H1 (cell line): ENCODE measurements around the gene FOXR2. TPM values are rescaled to one million over a fixed set of nuclear protein-coding genes. Genes with fewer than 3 reads are reported as not detected.

Source experiments
- CTCF ChIA-PET: fragments of 300-600 bp; sonication (Branson Sonifier 250); formaldehyde crosslinking; loops from one replicate; lab custom pipeline; 2021; ENCODE audit not compliant: partially characterized antibody; lab: Charles Lee
- POLR2A ChIA-PET: fragments of 300-600 bp; sonication (Branson Sonifier 250); formaldehyde crosslinking; loops from one replicate; lab custom pipeline; 2021; ENCODE audit warnings: inconsistent platforms; ENCODE audit not compliant: partially characterized antibody; lab: Charles Lee
- DNase-seq, 2 experiments: peaks; one replicate each; pipeline versions ENCODE4 v3.0.0 to v3.0.0-alpha.2; 2010 to 2022; ENCODE audit warnings: low spot score in 2 of 2, low read depth in 1 of 2, mixed read lengths in 1 of 2
- FAIRE-seq: peaks from 2 replicates; lab custom pipeline; 2011; peaks lifted over from hg19 to GRCh38; lab: Jason Lieb, UNC
- H2AFZ ChIP-seq: 2 replicates; pipeline ENCODE4 v1.8.1; 2012; ENCODE audit warnings: low read length, inconsistent platforms
- H2AK5ac ChIP-seq: 2 replicates; pipeline ENCODE4 v1.6.1; 2013; ENCODE audit warnings: low read depth, low read length
- H2BK120ac ChIP-seq: replicated peaks from 2 replicates; pipeline ENCODE3; 2013; ENCODE audit warnings: low read depth, low read length, inconsistent platforms
- H2BK12ac ChIP-seq: 2 replicates; pipeline ENCODE4 v1.6.1; 2013; ENCODE audit warnings: low read depth, low read length
- H2BK15ac ChIP-seq: 2 replicates; pipeline ENCODE4 v1.6.1; 2013; ENCODE audit warnings: low read length
- H2BK20ac ChIP-seq: 2 replicates; pipeline ENCODE4 v1.6.1; 2013; ENCODE audit warnings: low read length
- H2BK5ac ChIP-seq: 2 replicates; pipeline ENCODE4 v1.6.1; 2013; ENCODE audit warnings: low read depth, low read length
- H3K14ac ChIP-seq: 2 replicates; pipeline ENCODE4 v1.6.1; 2013; ENCODE audit warnings: inconsistent platforms; ENCODE audit not compliant: insufficient read length
- H3K18ac ChIP-seq: 2 replicates; pipeline ENCODE4 v1.6.1; 2013; ENCODE audit warnings: low read length; ENCODE audit errors: extremely low read depth
- H3K23ac ChIP-seq: 2 replicates; pipeline ENCODE4 v1.6.1; 2013; ENCODE audit warnings: inconsistent platforms; ENCODE audit not compliant: insufficient read length
- H3K23me2 ChIP-seq: 2 replicates; pipeline ENCODE4 v1.6.1; 2013; ENCODE audit warnings: low read depth, low read length
- H3K27ac ChIP-seq: 2 replicates; pipeline ENCODE4 v1.6.1; 2011; ENCODE audit warnings: low read depth, low read length, inconsistent platforms
- H3K27me3 ChIP-seq, 4 experiments: replicated peaks in 1 of 4; 1 replicate in 1 of 4; 2 replicates in 3 of 4; pipeline versions ENCODE4 v1.6.1 to v1.8.1; 2011 to 2013; ENCODE audit warnings: low read length in 3 of 4, mild to moderate bottlenecking in 3 of 4, inconsistent platforms in 2 of 4, mixed read lengths in 2 of 4, moderate library complexity in 1 of 4; ENCODE audit not compliant: control insufficient read depth in 3 of 4, insufficient read depth in 3 of 4; ENCODE audit errors: extremely low read depth in 1 of 4
- H3K36me3 ChIP-seq, 4 experiments: 2 replicates each; pipeline versions ENCODE4 v1.6.1 to v1.8.1; 2011 to 2013; ENCODE audit warnings: mild to moderate bottlenecking in 4 of 4, low read length in 3 of 4, moderate library complexity in 2 of 4, control low read depth in 1 of 4, inconsistent platforms in 1 of 4; ENCODE audit not compliant: insufficient read depth in 4 of 4, control insufficient read depth in 2 of 4
- H3K4ac ChIP-seq: replicated peaks from 2 replicates; pipeline ENCODE3; 2013; ENCODE audit warnings: low read length, low read depth, mixed read lengths, inconsistent platforms; ENCODE audit not compliant: insufficient read length
- H3K4me1 ChIP-seq, 4 experiments: replicated peaks in 1 of 4; 1 replicate in 1 of 4; 2 replicates in 3 of 4; pipeline versions ENCODE4 v1.6.1 to v1.8.1; 2011 to 2013; ENCODE audit warnings: low read length in 3 of 4, inconsistent platforms in 2 of 4, mixed read lengths in 1 of 4; ENCODE audit not compliant: insufficient read depth in 4 of 4, control insufficient read depth in 3 of 4
- H3K4me2 ChIP-seq, 2 experiments: 2 replicates each; pipeline versions ENCODE4 v1.6.1 to v1.8.1; 2011 to 2013; ENCODE audit warnings: low read depth in 2 of 2, low read length in 2 of 2, control low read depth in 1 of 2, inconsistent platforms in 1 of 2, mild to moderate bottlenecking in 1 of 2; ENCODE audit not compliant: insufficient read depth in 1 of 2
- H3K4me3 ChIP-seq, 4 experiments: fragments of 200-600, 300-600 bp in 1 of 4; sonication (generic), shearing (Covaris generic), sonication (Bioruptor Twin) in 1 of 4; 2 replicates each; pipeline versions ENCODE4 v1.5.1 to v1.8.1; 2011 to 2016; ENCODE audit warnings: low read length in 4 of 4, low read depth in 3 of 4, control low read depth in 2 of 4, inconsistent platforms in 2 of 4, mild to moderate bottlenecking in 2 of 4, mixed read lengths in 1 of 4, moderate library complexity in 1 of 4; ENCODE audit not compliant: insufficient read depth in 2 of 4; ENCODE audit errors: extremely low read depth in 1 of 4
- H3K56ac ChIP-seq: replicated peaks from 2 replicates; pipeline ENCODE3; 2013; ENCODE audit warnings: low read depth, mild to moderate bottlenecking, mixed read lengths, low read length, inconsistent platforms; ENCODE audit not compliant: insufficient read length
- H3K79me1 ChIP-seq: 2 replicates; pipeline ENCODE4 v1.6.1; 2013; ENCODE audit warnings: low read depth, low read length, control low read depth
- H3K79me2 ChIP-seq, 2 experiments: 2 replicates each; pipeline versions ENCODE4 v1.6.1 to v1.8.1; 2012 to 2013; ENCODE audit warnings: low read length in 2 of 2, mild to moderate bottlenecking in 2 of 2, inconsistent platforms in 1 of 2; ENCODE audit not compliant: insufficient read depth in 2 of 2, control insufficient read depth in 1 of 2
- H3K9ac ChIP-seq, 4 experiments: replicated peaks in 1 of 4; 1 replicate in 1 of 4; 2 replicates in 3 of 4; pipeline versions ENCODE4 v1.6.1 to v1.8.1; 2011 to 2013; ENCODE audit warnings: low read depth in 3 of 4, low read length in 3 of 4, control low read depth in 2 of 4, mild to moderate bottlenecking in 2 of 4, moderate library complexity in 2 of 4, inconsistent platforms in 1 of 4; ENCODE audit errors: extremely low read depth in 1 of 4
- H3K9me3 ChIP-seq, 2 experiments: 2 replicates each; pipeline versions ENCODE4 v1.6.1 to v1.8.1; 2012 to 2013; ENCODE audit warnings: mild to moderate bottlenecking in 2 of 2, moderate library complexity in 2 of 2, control low read depth in 1 of 2, inconsistent platforms in 1 of 2, low read depth in 1 of 2, low read length in 1 of 2, mixed read lengths in 1 of 2; ENCODE audit not compliant: insufficient read depth in 2 of 2
- H4K20me1 ChIP-seq, 2 experiments: replicated peaks in 1 of 2; 2 replicates each; pipeline versions ENCODE3 to v1.8.1; 2011 to 2013; ENCODE audit warnings: inconsistent platforms in 2 of 2, low read length in 2 of 2, mild to moderate bottlenecking in 1 of 2; ENCODE audit not compliant: insufficient read depth in 2 of 2, control insufficient read depth in 1 of 2
- H4K5ac ChIP-seq: 2 replicates; pipeline ENCODE4 v1.6.1; 2013; ENCODE audit warnings: low read length, low read depth, mixed read lengths, inconsistent platforms; ENCODE audit not compliant: insufficient read length
- H4K8ac ChIP-seq: 2 replicates; pipeline ENCODE4 v1.8.0; 2013; ENCODE audit warnings: mild to moderate bottlenecking, moderate library complexity, low read length, inconsistent platforms; ENCODE audit not compliant: insufficient read depth; ENCODE audit errors: extremely low read depth
- H4K91ac ChIP-seq: replicated peaks from 2 replicates; pipeline ENCODE3; 2013; ENCODE audit warnings: low read length, mixed read lengths, inconsistent platforms; ENCODE audit not compliant: insufficient read length
- CEBPB ChIP-seq: IDR thresholded peaks from 2 replicates; pipeline ENCODE4 v1.6.1; 2012; ENCODE audit warnings: low read depth, low read length
- JUN ChIP-seq: IDR thresholded peaks from 2 replicates; pipeline ENCODE4 v1.6.1; 2011; ENCODE audit warnings: low read depth, mild to moderate bottlenecking, improper control_type of control experiment, low read length
- SUZ12 ChIP-seq: fragments of 200-600 bp; sonication (generic); IDR thresholded peaks from 2 replicates; pipeline ENCODE4 v1.6.1; 2012; ENCODE audit warnings: mild to moderate bottlenecking, inconsistent platforms, low read length, moderate library complexity, mixed read lengths
- WGBS, 2 experiments: shearing (Covaris generic) in 1 of 2; methylation state at CpG; one replicate each; pipeline versions ENCODE4 v1.1.6 to v1.1.7; 2013 to 2015; ENCODE audit warnings: low lambda C conversion rate in 2 of 2, mixed read lengths in 2 of 2, inconsistent platforms in 1 of 2, low coverage in 1 of 2, missing lambda C conversion rate in 1 of 2; ENCODE audit not compliant: insufficient replicate concordance in 2 of 2, insufficient coverage in 1 of 2, insufficient read length in 1 of 2; ENCODE audit errors: extremely low coverage in 1 of 2, missing lambda C conversion rate in 1 of 2; 5-methylcytosine and 5-hydroxymethylcytosine counted together
- polyA plus RNA-seq, 7 experiments: library from polyadenylated mRNA; depleted of rRNA in 3 of 7; stranded (reverse) in 5 of 7; unstranded in 2 of 7; fragments of >200 nt in 5 of 7; fragments of 200-250 nt in 2 of 7; gene quantifications; 1 replicate in 5 of 7; 2 replicates in 1 of 7; 4 replicates in 1 of 7; pipeline versions ENCODE4 v1.2.1 to v1.2.3, GENCODE V29; 2011 to 2013; ENCODE audit warnings: missing spikeins in 2 of 7, mixed read lengths in 2 of 7
- total RNA-seq: library from RNA; stranded (reverse); fragmentation: NEBNext Ultra II Directional; extraction: Animal tissue kit (Norgen Biotek cat#: 25700); gene quantifications from 2 replicates; pipeline ENCODE4 v1.2.1, GENCODE V29; 2021
- TF ChIP-seq, protein P1 (sequence below): IDR thresholded peaks from 2 replicates; pipeline ENCODE4 v1.6.1; 2012; ENCODE audit warnings: inconsistent platforms
- TF ChIP-seq, protein P2 (sequence below): IDR thresholded peaks from 2 replicates; pipeline ENCODE4 v1.6.1; 2011; ENCODE audit warnings: low read length, improper control_type of control experiment

The FOXR2 gene
- total and polyA plus RNA-seq, 2 of the 8 experiments (the other 6 are each of a cell fraction or from before 2014, with no cell fraction given): not detected

DNA sequence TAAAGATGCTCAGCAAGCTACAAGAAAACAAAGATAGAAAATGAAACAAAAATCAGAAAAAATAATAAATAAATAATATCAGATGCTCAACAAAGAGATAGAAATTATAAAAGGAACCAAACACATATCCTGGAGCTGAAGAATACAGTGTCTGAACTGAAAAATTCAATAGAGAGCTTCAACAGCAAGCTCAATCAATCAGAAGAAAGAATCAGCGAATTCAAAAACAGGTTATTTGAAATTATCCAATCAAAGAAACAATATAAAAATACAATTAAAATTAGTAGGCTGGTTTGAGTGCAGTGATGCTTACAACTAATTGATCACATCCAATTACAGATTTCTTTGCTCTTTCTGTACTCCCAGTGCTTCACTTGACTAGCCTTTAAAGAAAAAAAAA is 40.8 kb upstream of the FOXR2 start:
- H4K20me1 ChIP-seq: no peaks in the 10 kb centered on the region
- ChIA-PET POLR2A (no interaction called here), CTCF (no interaction called here)
- H3K9ac ChIP-seq: no peak overlapping the region
- no peaks in the 10 kb centered on the region for H3K79me1 ChIP-seq
- H3K4me2 ChIP-seq: no peak overlapping the region
- no peak overlapping the region for H2BK5ac ChIP-seq
- H3K9me3 ChIP-seq: peaks cover under 1 to 3% of the 10 kb centered on the region in 2 experiments; a peak in 1 of 4 replicates
- H3K23ac ChIP-seq: no peak overlapping the region
- H3K56ac ChIP-seq: no peak overlapping the region
- TF ChIP-seq JUN (no peak), CEBPB (no peak), SUZ12 (no peak)
- TF ChIP-seq, protein P1, sequence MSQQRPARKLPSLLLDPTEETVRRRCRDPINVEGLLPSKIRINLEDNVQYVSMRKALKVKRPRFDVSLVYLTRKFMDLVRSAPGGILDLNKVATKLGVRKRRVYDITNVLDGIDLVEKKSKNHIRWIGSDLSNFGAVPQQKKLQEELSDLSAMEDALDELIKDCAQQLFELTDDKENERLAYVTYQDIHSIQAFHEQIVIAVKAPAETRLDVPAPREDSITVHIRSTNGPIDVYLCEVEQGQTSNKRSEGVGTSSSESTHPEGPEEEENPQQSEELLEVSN: no peak
- TF ChIP-seq, protein P2, sequence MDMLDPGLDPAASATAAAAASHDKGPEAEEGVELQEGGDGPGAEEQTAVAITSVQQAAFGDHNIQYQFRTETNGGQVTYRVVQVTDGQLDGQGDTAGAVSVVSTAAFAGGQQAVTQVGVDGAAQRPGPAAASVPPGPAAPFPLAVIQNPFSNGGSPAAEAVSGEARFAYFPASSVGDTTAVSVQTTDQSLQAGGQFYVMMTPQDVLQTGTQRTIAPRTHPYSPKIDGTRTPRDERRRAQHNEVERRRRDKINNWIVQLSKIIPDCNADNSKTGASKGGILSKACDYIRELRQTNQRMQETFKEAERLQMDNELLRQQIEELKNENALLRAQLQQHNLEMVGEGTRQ: no peak
- H2AFZ ChIP-seq: no peak overlapping the region
- no peaks in the 10 kb centered on the region for H3K36me3 ChIP-seq
- H2BK20ac ChIP-seq: no peak overlapping the region
- H2BK120ac ChIP-seq: no peak overlapping the region
- H2BK12ac ChIP-seq: no peak overlapping the region
- H2AK5ac ChIP-seq: no peak overlapping the region
- no peaks in the 10 kb centered on the region for H3K79me2 ChIP-seq
- H3K27ac ChIP-seq: no peak overlapping the region
- no peaks in the 10 kb centered on the region for H3K4me1 ChIP-seq
- DNase-seq (no peak), FAIRE-seq (no peak)
- H3K18ac ChIP-seq: no peak overlapping the region
- no peak overlapping the region for H3K14ac ChIP-seq
- H3K27me3 ChIP-seq: no peaks in the 10 kb centered on the region
- H2BK15ac ChIP-seq: no peak overlapping the region
- H4K8ac ChIP-seq: no peak overlapping the region
- H3K23me2 ChIP-seq: no peaks in the 10 kb centered on the region
- H4K5ac ChIP-seq: no peak overlapping the region
- H3K4me3 ChIP-seq: no peak overlapping the region
- H3K4ac ChIP-seq: no peak overlapping the region
- WGBS, 2 experiments: 80% methylated on average over 1 of the region's 1 CpG; no CpG with 5 or more reads in 1 of the 2 experiments
- no peak overlapping the region for H4K91ac ChIP-seq
